CD4-positive, alpha-beta T cell treated with Interferon alpha-2 for 1 hour (primary cell): ENCODE data around the gene MRPL40.

Source experiments
- DNase-seq, 2 donors: peaks; one replicate each; pipeline ENCODE4 v3.0.0-alpha.2; 2020 to 2022

The MRPL40 gene

GRCh38 chr22:19432133-19432851, at the start of gene MRPL40:
Gene MRPL40, plus strand, starts transcription at chr22:19432545. Its CDS starts 10 bp downstream, at chr22:19432555.
- peak; percentile 88 to 91 for DNase-seq

- DNase-seq, result no peak
Measured at GRCh38 chr22:19383292-19383691, 49.1 kb upstream of the MRPL40 start.

DNA sequence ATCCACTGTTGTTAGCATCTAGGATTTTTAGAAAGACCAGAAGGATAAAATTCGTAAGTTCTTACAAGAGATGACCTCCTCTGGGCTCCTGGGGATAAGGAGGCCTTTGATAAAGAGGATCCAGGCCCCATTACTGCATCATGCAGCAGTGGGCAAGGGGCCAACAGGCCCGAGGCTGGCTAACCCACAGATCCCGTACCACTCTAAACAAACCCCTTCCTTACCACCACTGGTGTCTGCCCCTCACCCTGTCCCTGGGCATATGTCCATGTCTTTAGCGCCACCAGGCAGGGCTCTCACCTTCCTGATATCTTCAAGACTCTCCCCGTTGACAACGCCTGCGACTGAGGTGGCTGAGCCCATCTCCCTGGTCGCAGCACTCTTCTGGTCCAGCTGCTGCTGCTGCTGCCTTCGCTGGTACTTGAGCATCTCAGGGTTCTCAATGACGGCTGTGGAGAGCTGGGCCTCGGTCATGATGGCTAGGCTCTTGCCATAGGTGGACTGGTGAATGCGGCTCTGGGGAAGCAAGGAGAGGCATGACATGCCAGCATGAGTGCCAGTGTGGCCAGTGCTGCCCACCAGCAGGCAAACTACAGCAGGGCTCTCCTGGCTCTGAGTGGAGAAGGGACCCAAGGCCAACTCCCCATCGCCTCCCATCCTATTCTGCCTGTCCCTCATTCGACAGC, 47.0 kb upstream of the MRPL40 start:
- DNase-seq, result no peak

DNA sequence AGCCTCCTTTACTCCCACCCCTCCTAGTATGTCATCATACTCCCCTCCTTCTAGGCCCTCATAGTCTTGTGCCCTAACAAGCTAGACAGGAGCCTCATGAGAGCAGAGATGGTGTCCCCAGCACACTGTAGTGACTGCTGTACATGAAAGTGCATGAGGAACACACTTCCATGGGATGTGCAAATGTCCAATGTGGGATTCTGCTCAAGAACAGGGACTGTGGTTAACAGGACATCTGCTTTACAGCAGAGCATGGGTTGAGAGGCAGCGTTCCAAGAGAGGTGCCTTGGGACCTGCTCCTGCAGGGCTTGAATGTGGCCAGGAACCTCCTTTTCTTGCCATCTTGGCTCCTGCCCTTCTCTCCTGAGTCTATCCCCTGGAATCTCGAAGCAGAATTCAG, 46.1 kb upstream of the MRPL40 start:
- DNase-seq, result no peak

- no peak for DNase-seq
Measured at GRCh38 chr22:19387038-19387437, 45.3 kb upstream of the MRPL40 start.

DNA sequence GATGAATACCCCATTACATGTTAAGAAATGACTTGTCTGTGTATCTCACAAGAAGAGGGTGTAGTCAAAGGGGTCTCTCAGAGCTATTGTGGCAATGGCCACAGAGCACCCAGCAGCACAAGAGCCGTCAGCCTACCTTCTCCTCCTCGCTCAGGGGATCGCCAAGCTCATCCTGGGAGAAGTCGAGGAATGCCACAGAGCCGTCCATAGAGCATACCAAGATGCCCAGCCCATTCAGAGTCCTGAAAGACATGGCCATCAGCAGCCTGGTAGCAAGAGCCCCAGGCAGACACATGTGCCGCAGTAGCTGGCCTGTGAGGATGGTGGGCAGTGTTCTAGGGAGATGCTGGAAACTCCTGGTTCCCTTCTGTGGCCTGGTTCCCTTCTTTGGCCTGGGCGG, 44.8 kb upstream of the MRPL40 start:
- DNase-seq, result no peak

DNA sequence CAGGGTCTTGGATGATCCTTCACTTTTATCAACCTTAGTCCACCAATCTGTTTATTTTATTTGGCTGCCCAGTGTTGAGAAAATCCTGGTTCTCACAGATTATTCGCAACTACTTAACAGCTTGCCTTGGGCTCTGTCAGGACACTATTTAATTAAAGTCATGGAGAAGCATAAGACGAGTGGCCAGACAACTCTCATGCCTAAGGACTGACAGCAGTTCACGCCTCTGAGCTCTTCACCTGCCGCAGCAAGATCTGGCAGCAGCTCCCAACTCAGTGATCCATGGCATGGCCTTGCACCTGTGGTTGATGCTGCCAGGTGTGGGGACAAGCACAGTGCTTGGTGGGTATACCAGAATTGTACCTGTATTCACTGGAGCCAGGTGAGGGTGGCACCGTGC, 38.6 kb upstream of the MRPL40 start:
- no peak for DNase-seq

- no peak for DNase-seq
Measured at GRCh38 chr22:19394274-19395050, 37.9 kb upstream of the MRPL40 start.

- no peak for DNase-seq
Measured at GRCh38 chr22:19395276-19395675, 37.1 kb upstream of the MRPL40 start.

DNA sequence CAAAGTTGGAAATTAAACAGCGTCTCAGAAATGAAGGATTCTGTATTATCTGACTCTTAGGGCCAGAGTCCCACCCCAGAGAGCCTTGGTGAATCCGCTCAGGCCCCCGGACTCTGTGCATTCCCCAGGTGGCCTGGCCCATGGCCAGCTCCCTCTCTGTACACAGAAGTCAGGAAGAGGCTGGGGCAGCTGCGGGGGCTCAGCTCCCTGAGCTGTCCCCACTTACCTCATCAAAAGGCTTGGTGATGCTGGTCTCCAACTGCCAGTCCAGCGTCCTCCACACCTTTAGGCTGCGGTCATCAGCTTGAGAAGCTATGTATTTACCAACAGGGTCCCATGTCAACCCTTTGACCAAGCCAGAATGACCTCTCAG, 35.8 kb upstream of the MRPL40 start:
- no peak for DNase-seq

DNA sequence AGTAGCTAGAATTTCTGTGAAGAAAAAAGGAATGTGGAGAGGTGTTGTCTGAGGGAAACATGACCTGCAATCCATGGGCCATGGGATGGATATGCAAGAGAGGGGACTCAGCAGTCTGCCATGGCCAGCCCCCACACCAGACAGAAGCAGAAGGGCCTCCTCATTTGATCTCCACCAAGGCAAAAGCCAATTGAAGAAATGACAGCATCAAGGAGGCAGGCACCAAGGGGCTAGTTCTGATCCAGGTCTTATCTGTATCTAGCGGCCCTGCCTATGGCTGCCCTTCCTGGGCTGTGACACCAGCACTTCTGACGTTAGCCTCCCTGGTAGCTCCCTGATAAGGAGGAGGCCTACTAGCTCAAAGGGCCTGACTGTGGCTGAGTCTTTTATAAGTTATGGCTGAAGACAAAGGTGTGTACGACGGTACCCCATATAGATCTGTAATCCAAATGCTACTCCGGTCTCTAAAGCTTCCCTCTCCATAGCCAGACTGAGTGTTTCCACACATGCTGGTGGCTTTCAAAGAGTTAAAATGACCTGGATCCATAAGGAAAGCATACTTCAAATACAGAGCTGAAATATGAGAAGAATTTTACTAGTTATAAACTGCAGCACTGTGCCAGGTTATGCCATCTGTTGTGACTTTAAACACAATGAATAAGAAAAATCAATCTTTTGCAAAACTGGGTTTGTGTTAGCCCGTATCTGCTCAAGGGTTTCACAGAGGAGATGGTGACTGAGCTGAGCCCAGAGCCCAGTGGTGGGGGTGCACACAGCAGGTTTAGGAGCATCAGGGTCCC, 35.2 kb upstream of the MRPL40 start:
- no peak for DNase-seq

DNA sequence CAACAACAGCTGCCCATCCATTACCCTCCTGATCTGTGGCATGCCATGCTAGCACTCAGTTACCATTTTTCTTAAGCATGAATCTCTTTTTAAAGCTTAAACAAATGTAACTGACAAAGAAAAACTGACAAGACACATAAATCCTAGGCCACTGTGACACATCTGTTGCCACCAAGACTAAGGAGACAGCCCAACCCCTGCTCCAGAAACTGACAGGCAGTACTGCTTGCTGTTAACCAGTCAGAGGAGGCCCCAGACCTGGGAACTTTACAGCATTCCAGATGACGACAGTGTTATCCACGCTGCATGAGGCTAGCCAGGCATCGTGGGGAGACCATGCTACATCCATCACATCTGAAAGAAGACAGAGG, 34.6 kb upstream of the MRPL40 start:
- no peak for DNase-seq

DNA sequence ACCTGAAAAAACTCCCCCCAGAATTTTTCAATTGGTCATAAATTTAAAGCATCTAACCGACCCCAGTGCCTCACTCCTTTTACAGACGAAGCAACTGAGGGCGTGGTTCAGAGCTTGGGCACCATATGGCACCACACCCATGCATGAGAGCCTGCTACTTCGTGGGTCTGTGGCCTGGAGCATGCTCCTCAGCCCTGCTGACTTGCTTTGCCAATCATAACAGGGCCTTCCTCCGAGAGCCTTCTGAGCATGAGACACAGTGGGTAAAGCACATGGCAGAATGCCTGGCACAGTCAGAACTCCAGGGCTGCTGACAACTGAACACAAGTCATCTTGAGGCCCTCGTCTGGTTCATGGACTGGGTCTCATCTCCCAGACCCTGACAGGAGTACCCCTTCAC, 34.1 kb upstream of the MRPL40 start:
- no peak for DNase-seq

DNA sequence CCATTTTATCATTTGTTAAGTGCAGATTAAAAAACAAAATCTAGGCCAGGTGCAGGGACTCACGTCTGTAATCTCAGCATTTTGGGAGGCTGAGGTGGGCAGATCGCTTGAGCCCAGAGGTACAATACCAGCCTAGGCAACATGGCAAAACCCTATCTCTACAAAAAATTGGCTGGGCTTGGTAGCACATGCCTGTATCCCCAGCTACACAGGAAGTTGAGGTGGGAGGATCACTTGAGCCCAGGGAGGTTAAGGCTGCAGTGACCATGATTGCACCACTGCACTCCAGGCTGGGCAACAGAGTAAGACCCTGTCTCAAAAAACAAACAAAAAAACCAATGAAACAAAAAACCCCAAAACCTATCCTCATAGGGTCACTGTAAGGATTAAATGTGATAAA, 33.7 kb upstream of the MRPL40 start:
- DNase-seq, result no peak

GRCh38 chr22:19400881-19401280, 31.5 kb upstream of the MRPL40 start:
- no peak for DNase-seq

DNA sequence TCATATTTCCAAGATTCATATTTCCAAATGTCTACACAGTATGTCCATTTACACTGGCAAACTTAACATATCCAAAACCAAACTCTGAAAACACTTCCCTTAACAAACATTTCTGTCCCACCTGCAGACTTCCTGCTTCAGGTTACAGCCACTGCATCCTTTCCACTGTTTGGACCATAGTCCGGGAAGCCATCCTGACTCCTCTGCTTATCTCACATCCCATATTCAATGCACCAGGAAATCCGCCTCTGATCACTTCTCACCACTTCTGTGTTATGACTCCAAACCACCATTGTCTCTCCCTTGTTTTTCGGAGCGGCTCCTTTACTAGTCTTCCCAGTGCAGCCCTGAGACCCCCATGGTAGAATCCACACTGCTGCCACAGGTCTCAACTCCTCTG, 30.9 kb upstream of the MRPL40 start:
- DNase-seq, result no peak

- DNase-seq, result no peak
Measured at GRCh38 chr22:19402642-19403191, 29.6 kb upstream of the MRPL40 start.

- no peak for DNase-seq
Measured at GRCh38 chr22:19404676-19405075, 27.7 kb upstream of the MRPL40 start.

DNA sequence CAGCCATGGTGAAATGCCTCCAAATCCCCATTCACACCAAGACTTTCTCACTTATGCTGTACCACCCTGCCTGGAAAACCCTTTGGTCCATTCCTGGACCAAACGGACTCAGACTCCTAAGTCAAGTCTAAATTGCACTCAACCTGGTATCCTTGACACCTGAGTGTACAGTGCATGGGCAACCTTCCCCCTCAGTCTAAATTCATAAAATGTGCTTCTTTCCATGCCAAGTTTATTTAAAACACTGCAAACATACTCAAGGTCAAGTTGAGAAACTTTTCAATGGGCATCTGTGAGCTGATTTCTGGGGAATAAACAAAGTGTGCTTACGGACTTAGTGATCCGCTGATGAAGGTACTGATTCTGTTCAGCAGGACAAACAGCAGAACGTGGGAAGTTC, 27.2 kb upstream of the MRPL40 start:
- no peak for DNase-seq

GRCh38 chr22:19405652-19406051, 26.7 kb upstream of the MRPL40 start:
- no peak for DNase-seq

DNA sequence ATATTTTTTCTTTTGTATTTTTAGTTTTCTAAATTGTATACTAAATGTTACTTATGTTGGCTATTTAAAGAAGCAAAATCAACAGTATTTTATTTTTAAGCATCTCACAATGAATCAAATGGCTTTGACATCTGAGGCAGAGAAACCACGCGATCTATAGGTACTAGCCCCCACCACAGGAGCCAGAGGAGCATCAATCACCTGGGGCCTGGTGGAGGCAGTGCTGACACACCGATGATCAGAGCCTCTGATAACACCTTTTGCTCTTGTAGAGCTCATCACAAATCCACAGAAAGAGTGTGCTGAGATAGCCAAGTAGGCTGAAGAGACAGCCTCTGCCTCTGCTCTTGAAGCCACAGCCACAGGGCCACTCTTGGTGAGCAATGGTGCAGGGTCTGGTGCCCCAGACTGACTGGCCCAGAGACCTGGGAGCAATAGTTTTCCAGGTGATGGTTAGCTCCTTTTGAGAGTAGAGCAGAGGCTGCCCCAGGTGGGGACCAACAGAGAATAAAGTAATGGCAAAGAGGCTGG, 26.0 kb upstream of the MRPL40 start:
- DNase-seq, result no peak

- DNase-seq, result no peak
Measured at GRCh38 chr22:19406846-19407245, 25.5 kb upstream of the MRPL40 start.
